Gastrocnemius medialis (tissue), 4 donors: ENCODE results near the gene TMIGD2. TPM values are rescaled to one million over a fixed set of nuclear protein-coding genes. Genes with fewer than 3 reads are reported as not detected.

ENCODE experiments used
- ATAC-seq, 2 donors: fragments of 150-250 bp; one replicate each; pipeline ENCODE4 v1.9.1; 2016
- DNase-seq, 2 donors: peaks; one replicate each; pipeline ENCODE4 v3.0.0-alpha.2; 2019
- H3K27ac ChIP-seq, 4 donors: fragments of 200-600 bp; sonication (generic); 1 replicate in 1 of 4; 2 replicates in 3 of 4; pipeline ENCODE4 v1.5.1; 2016 to 2018; ENCODE audit warnings: mild to moderate bottlenecking in 2 of 4, moderate library complexity in 1 of 4
- H3K27me3 ChIP-seq, 3 donors: fragments of 200-600 bp; sonication (generic) in 2 of 3; 1 replicate in 1 of 3; 2 replicates in 2 of 3; pipeline versions ENCODE4 v1.5.1 to v1.6.0; 2016 to 2019; ENCODE audit warnings: mild to moderate bottlenecking in 1 of 3, moderate library complexity in 1 of 3
- H3K36me3 ChIP-seq, 2 donors: fragments of 200-600 bp; sonication (generic) in 1 of 2; one replicate each; pipeline ENCODE4 v1.5.1; 2017 to 2018
- H3K4me1 ChIP-seq, 2 donors: fragments of 200-600 bp; sonication (generic) in 1 of 2; one replicate each; pipeline ENCODE4 v1.5.1; 2016 to 2017; ENCODE audit warnings: mild to moderate bottlenecking in 2 of 2
- H3K4me3 ChIP-seq, 4 donors: fragments of 200-600 bp; sonication (generic) in 3 of 4; 1 replicate in 1 of 4; 2 replicates in 3 of 4; pipeline ENCODE4 v1.5.1; 2016 to 2019; ENCODE audit warnings: mild to moderate bottlenecking in 2 of 4
- H3K9me3 ChIP-seq, 3 donors: fragments of 200-600 bp; sonication (generic) in 2 of 3; 1 replicate in 1 of 3; 2 replicates in 2 of 3; pipeline ENCODE4 v1.5.1; 2016 to 2019
- CTCF ChIP-seq, 5 experiments: fragments of 450-650 bp in 3 of 5; fragments of 200-600 bp in 2 of 5; sonication (generic) in 2 of 5; IDR thresholded peaks in 4 of 5; conservative IDR thresholded peaks in 1 of 5; 1 replicate in 4 of 5; 2 replicates in 1 of 5; pipeline ENCODE4 v1.5.1; 2016 to 2019; ENCODE audit warnings: antibody characterized with exemption in 5 of 5, mild to moderate bottlenecking in 3 of 5, moderate library complexity in 3 of 5
- POLR2A ChIP-seq, 2 donors: fragments of 450-650 bp; IDR thresholded peaks; one replicate each; pipeline ENCODE4 v1.6.1; 2017; ENCODE audit warnings: antibody characterized with exemption in 2 of 2, mild to moderate bottlenecking in 2 of 2, moderate library complexity in 2 of 2
- in situ Hi-C, 4 donors: fragments of 200-750 bp; cut with MboI; loops; one replicate each; pipeline versions ENCODE4 v1.15.0 to v1.8.0; 2017; ENCODE audit warnings: low sequenced_read_pairs in 4 of 4
- intact Hi-C: fragments of 100-400 bp; cut with DNase I; formaldehyde crosslinking; loops from one replicate; pipeline ENCODE4 v1.15.1; 2023; ENCODE audit warnings: low total_unique reads
- total RNA-seq, 4 donors: library from RNA; depleted of rRNA; stranded (reverse); fragments of >200 nt; gene quantifications; one replicate each; pipeline versions ENCODE4 v1.1.0 to v1.2.3, GENCODE V29; 2016

The TMIGD2 gene
- total RNA-seq, 4 donors from 2014 or later = not detected

- Histone ChIP-seq H3K36me3 (no peaks in the 10 kb centered on the region), H3K27me3 (peaks cover 11 to 17% (median 16%) of the 10 kb centered on the region in 3 donors), H3K4me3 (no peak overlapping the region), H3K27ac (no peak overlapping the region), H3K4me1 (peaks cover 0 to 13% of the 10 kb centered on the region in 2 donors), H3K9me3 (no peaks in the 10 kb centered on the region)
- no peak for TF ChIP-seq POLR2A (IDR thresholded peaks at IDR 0.05)
- no peak for TF ChIP-seq CTCF (IDR thresholded peaks at IDR 0.05 in 4 of 5, conservative IDR thresholded peaks at IDR 0.05 in 1 of 5)
- ATAC-seq = no peak
- DNase-seq = no peak
- intact Hi-C loops (no loop called here), in situ Hi-C loops (no loop called here)
Measured at GRCh38 chr19:4323692-4324091, 21.5 kb upstream of the TMIGD2 start.

GRCh38 chr19:4322942-4323665 lies 20.9 kb upstream of the TMIGD2 start:
- Histone ChIP-seq H3K4me3 (no peak overlapping the region), H3K36me3 (no peaks in the 10 kb centered on the region), H3K27me3 (peaks cover 11 to 17% (median 16%) of the 10 kb centered on the region in 3 donors), H3K4me1 (peaks cover 0 to 13% of the 10 kb centered on the region in 2 donors), H3K27ac (no peak overlapping the region), H3K9me3 (no peaks in the 10 kb centered on the region)
- no peak for ATAC-seq
- in situ Hi-C loops (no loop called here), intact Hi-C loops (no loop called here)
- no peak for DNase-seq
- no peak for TF ChIP-seq CTCF (IDR thresholded peaks at IDR 0.05 in 4 of 5, conservative IDR thresholded peaks at IDR 0.05 in 1 of 5)
- TF ChIP-seq POLR2A (IDR thresholded peaks at IDR 0.05) = no peak

GRCh38 chr19:4320419-4320818 lies 18.2 kb upstream of the TMIGD2 start:
- DNase-seq (no peak), ATAC-seq (no peak)
- TF ChIP-seq CTCF (IDR thresholded peaks at IDR 0.05 in 4 of 5, conservative IDR thresholded peaks at IDR 0.05 in 1 of 5) = no peak
- Histone ChIP-seq H3K27me3 (no peaks in the 10 kb centered on the region), H3K4me3 (no peak overlapping the region), H3K36me3 (no peaks in the 10 kb centered on the region), H3K27ac (no peak overlapping the region), H3K4me1 (no peaks in the 10 kb centered on the region), H3K9me3 (no peaks in the 10 kb centered on the region)
- in situ Hi-C loops = no loop called here
- intact Hi-C loops = no loop called here

GRCh38 chr19:4319067-4319718 lies 17.0 kb upstream of the TMIGD2 start:
- no peak for DNase-seq
- Histone ChIP-seq H3K4me1 (no peaks in the 10 kb centered on the region), H3K36me3 (no peaks in the 10 kb centered on the region), H3K4me3 (no peak overlapping the region), H3K27me3 (no peaks in the 10 kb centered on the region), H3K9me3 (no peaks in the 10 kb centered on the region), H3K27ac (no peak overlapping the region)
- intact Hi-C loops (no loop called here), in situ Hi-C loops (no loop called here)
- ATAC-seq = no peak
- TF ChIP-seq POLR2A (IDR thresholded peaks at IDR 0.05) (no peak), CTCF (IDR thresholded peaks at IDR 0.05 in 4 of 5, conservative IDR thresholded peaks at IDR 0.05 in 1 of 5) (no peak)
